ENCODE data around the gene ACTR6. TPM values are rescaled to one million over a fixed set of nuclear protein-coding genes. Genes with fewer than 3 reads are reported as not detected.
"Not testable (repeated sequence)": the region's sequence is repeated elsewhere in the genome, so short reads cannot be mapped to it uniquely, and the experiment has no call there.

ACTR6 gene
- polyA plus RNA-seq, 1 donor (not counting 4 experiments of a cell fraction or from before 2014, with no cell fraction given): 33.1 TPM

- no peak for DNase-seq (ENCODE audit: low read depth, low spot score)
- peaks cover 3 to 5% of the 10 kb centered on the region in 2 experiments for H3K36me3 ChIP-seq (ENCODE audit: control insufficient read depth in 2 of 2, extremely low read depth in 1 of 2, insufficient read depth in 2 of 2, low read length in 2 of 2)
- dilution Hi-C loops (cut with MboI; ENCODE audit: extremely low pct_ligation_motif_present, low sequenced_read_pairs): no loop called here
Measured at GRCh38 chr12:100221523-100221922, 20.9 kb downstream of the ACTR6 start.

GRCh38 chr12:100222173-100222572, 21.6 kb downstream of the ACTR6 start:
- H3K9ac ChIP-seq (ENCODE audit: control insufficient read depth, extremely low read depth, insufficient read depth, low read length); H3K79me2 ChIP-seq (ENCODE audit: control insufficient read depth, insufficient read depth, low read length); FAIRE-seq; H2AFZ ChIP-seq (ENCODE audit: control insufficient read depth, low read length); DNase-seq (ENCODE audit: low read depth, low spot score); dilution Hi-C loops (cut with MboI; ENCODE audit: extremely low pct_ligation_motif_present, low sequenced_read_pairs); H3K9me1 ChIP-seq (ENCODE audit: control insufficient read depth, extremely low read depth, insufficient read depth, low read length); H3K9me3 ChIP-seq (ENCODE audit: control insufficient read depth, low read depth, low read length); H3K4me1 ChIP-seq (ENCODE audit: control insufficient read depth, extremely low read depth, insufficient read depth, low read length); H3K4me3 ChIP-seq (ENCODE audit: control insufficient read depth in 2 of 3, extremely low read depth in 1 of 3, insufficient read depth in 2 of 3, low read depth in 1 of 3, low read length in 3 of 3); H4K20me1 ChIP-seq (ENCODE audit: control insufficient read depth, extremely low read depth, insufficient read depth, low read length); H3K36me3 ChIP-seq (ENCODE audit: control insufficient read depth in 2 of 2, extremely low read depth in 1 of 2, insufficient read depth in 2 of 2, low read length in 2 of 2); H3K27ac ChIP-seq (ENCODE audit: control insufficient read depth, insufficient read depth, low read length); H3K4me2 ChIP-seq (ENCODE audit: control insufficient read depth, extremely low read depth, insufficient read depth, low read depth, low read length); H3K27me3 ChIP-seq (ENCODE audit: control insufficient read depth, extremely low read depth, insufficient read depth, low read length): not testable (repeated sequence)

More at GRCh38 chr12:100221523-100221922, 20.9 kb downstream of the ACTR6 start:
- no peak overlapping the region for H3K27ac ChIP-seq (ENCODE audit: control insufficient read depth, insufficient read depth, low read length)
- H3K9me3 ChIP-seq (ENCODE audit: control insufficient read depth, low read depth, low read length): no peaks in the 10 kb centered on the region
- TF ChIP-seq CTCF (optimal IDR thresholded peaks at IDR 0.05 in 1 of 3, IDR thresholded peaks at IDR 0.05 in 1 of 3, conservative IDR thresholded peaks at IDR 0.05 in 1 of 3; ENCODE audit: extremely low read depth in 1 of 3, insufficient read depth in 2 of 3, low read length in 3 of 3) (no peak), EZH2 (IDR thresholded peaks at IDR 0.05; ENCODE audit: low read length) (no peak)
- H3K4me1 ChIP-seq (ENCODE audit: control insufficient read depth, extremely low read depth, insufficient read depth, low read length): peaks cover 7% of the 10 kb centered on the region
- no peaks in the 10 kb centered on the region for H3K9me1 ChIP-seq (ENCODE audit: control insufficient read depth, extremely low read depth, insufficient read depth, low read length)
- no peak overlapping the region for H3K9ac ChIP-seq (ENCODE audit: control insufficient read depth, extremely low read depth, insufficient read depth, low read length)
- H3K4me2 ChIP-seq (ENCODE audit: control insufficient read depth, extremely low read depth, insufficient read depth, low read depth, low read length): no peak overlapping the region
- no peaks in the 10 kb centered on the region for H3K79me2 ChIP-seq (ENCODE audit: control insufficient read depth, insufficient read depth, low read length)
- no peak for FAIRE-seq
- no peak overlapping the region for H2AFZ ChIP-seq (ENCODE audit: control insufficient read depth, low read length)
- no peaks in the 10 kb centered on the region for H4K20me1 ChIP-seq (ENCODE audit: control insufficient read depth, extremely low read depth, insufficient read depth, low read length)
- no peaks in the 10 kb centered on the region for H3K27me3 ChIP-seq (ENCODE audit: control insufficient read depth, extremely low read depth, insufficient read depth, low read length)
- no peak overlapping the region for H3K4me3 ChIP-seq (ENCODE audit: control insufficient read depth in 2 of 3, extremely low read depth in 1 of 3, insufficient read depth in 2 of 3, low read depth in 1 of 3, low read length in 3 of 3)

GRCh38 chr12:100225491-100225890, 24.9 kb downstream of the ACTR6 start:
- Histone ChIP-seq H3K27ac (ENCODE audit: control insufficient read depth, insufficient read depth, low read length) (no peak overlapping the region), H3K4me2 (ENCODE audit: control insufficient read depth, extremely low read depth, insufficient read depth, low read depth, low read length) (no peak overlapping the region), H3K4me3 (ENCODE audit: control insufficient read depth in 2 of 3, extremely low read depth in 1 of 3, insufficient read depth in 2 of 3, low read depth in 1 of 3, low read length in 3 of 3) (no peak overlapping the region), H4K20me1 (ENCODE audit: control insufficient read depth, extremely low read depth, insufficient read depth, low read length) (no peaks in the 10 kb centered on the region), H3K9me3 (ENCODE audit: control insufficient read depth, low read depth, low read length) (no peaks in the 10 kb centered on the region), H3K9ac (ENCODE audit: control insufficient read depth, extremely low read depth, insufficient read depth, low read length) (no peak overlapping the region), H3K27me3 (ENCODE audit: control insufficient read depth, extremely low read depth, insufficient read depth, low read length) (no peaks in the 10 kb centered on the region), H3K9me1 (ENCODE audit: control insufficient read depth, extremely low read depth, insufficient read depth, low read length) (no peaks in the 10 kb centered on the region), H3K79me2 (ENCODE audit: control insufficient read depth, insufficient read depth, low read length) (no peaks in the 10 kb centered on the region), H2AFZ (ENCODE audit: control insufficient read depth, low read length) (no peak overlapping the region), H3K36me3 (ENCODE audit: control insufficient read depth in 2 of 2, extremely low read depth in 1 of 2, insufficient read depth in 2 of 2, low read length in 2 of 2) (peaks cover 0 to 1% of the 10 kb centered on the region in 2 experiments), H3K4me1 (ENCODE audit: control insufficient read depth, extremely low read depth, insufficient read depth, low read length) (peaks cover 18% of the 10 kb centered on the region)
- DNase-seq (ENCODE audit: low read depth, low spot score) (peak; percentile 86), FAIRE-seq (peak; percentile 79)
- TF ChIP-seq EZH2 (IDR thresholded peaks at IDR 0.05; ENCODE audit: low read length) (no peak), CTCF (optimal IDR thresholded peaks at IDR 0.05 in 1 of 3, IDR thresholded peaks at IDR 0.05 in 1 of 3, conservative IDR thresholded peaks at IDR 0.05 in 1 of 3; ENCODE audit: extremely low read depth in 1 of 3, insufficient read depth in 2 of 3, low read length in 3 of 3) (no peak)
- dilution Hi-C loops (cut with MboI; ENCODE audit: extremely low pct_ligation_motif_present, low sequenced_read_pairs): no loop called here
